ENCODE results near the gene ERP44. TPM values are rescaled to one million over a fixed set of nuclear protein-coding genes. Genes with fewer than 3 reads are reported as not detected.
"Not testable (repeated sequence)": the region's sequence is repeated elsewhere in the genome, so short reads cannot be mapped to it uniquely, and the experiment has no call there.

ERP44 gene
- polyA plus RNA-seq, 1 of the 3 experiments (the other 2 are of a cell fraction), result 10.0 TPM

DNA sequence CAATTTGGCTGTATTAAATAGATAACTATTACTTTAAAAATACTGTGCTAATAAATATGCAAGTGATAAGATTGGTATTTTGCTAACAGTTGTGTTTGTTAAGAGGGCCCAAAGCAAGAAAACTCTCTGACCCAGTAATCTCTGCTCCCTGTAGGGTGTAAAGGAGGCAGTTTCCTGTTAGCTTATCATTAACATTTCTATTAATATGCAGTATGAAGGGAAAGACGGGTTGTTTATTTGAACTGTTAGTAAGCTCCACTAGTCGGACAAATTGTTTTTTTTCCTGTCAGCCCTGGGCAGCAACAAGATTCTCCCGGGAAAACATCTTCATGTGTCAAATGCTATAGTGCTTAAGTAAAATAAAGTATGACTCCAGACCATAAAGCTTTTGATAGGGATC lies 35.6 kb downstream of the ERP44 start (continued):
- TF ChIP-seq, protein P1, sequence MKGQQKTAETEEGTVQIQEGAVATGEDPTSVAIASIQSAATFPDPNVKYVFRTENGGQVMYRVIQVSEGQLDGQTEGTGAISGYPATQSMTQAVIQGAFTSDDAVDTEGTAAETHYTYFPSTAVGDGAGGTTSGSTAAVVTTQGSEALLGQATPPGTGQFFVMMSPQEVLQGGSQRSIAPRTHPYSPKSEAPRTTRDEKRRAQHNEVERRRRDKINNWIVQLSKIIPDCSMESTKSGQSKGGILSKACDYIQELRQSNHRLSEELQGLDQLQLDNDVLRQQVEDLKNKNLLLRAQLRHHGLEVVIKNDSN (IDR thresholded peaks at IDR 0.05; ENCODE audit: borderline replicate concordance, low read depth), result no peak

- Histone ChIP-seq H3K79me2 (ENCODE audit: insufficient read depth) (peaks cover 47% of the 10 kb centered on the region), H3K36me3 (replicated peaks in 1 of 2; ENCODE audit: control insufficient read depth in 1 of 2, insufficient read depth in 2 of 2, low read length in 1 of 2) (peaks cover 14 to 29% of the 10 kb centered on the region in 2 experiments)
- H3K4me1 ChIP-seq (ENCODE audit: control insufficient read depth in 1 of 2, insufficient read depth in 2 of 2, low read depth in 1 of 2, low read length in 1 of 2); POLR2A ChIA-PET; H3K4me2 ChIP-seq; H3K9me2 ChIP-seq; H3K9ac ChIP-seq; H3F3A ChIP-seq (replicated peaks; ENCODE audit: insufficient read depth); H3K9me3 ChIP-seq; H3K4me3 ChIP-seq (ENCODE audit: low read depth in 2 of 2, low read length in 1 of 2); H4K20me1 ChIP-seq (ENCODE audit: insufficient read depth); DNase-seq; H3K27me3 ChIP-seq (ENCODE audit: insufficient read depth); H2AFZ ChIP-seq (ENCODE audit: low read depth); H3K27ac ChIP-seq (ENCODE audit: low read depth in 2 of 2, low read length in 1 of 2): not testable (repeated sequence)
- CTCF ChIA-PET, result interaction anchor here (0.8 kb wide), 1 partner anchor 34 kb away, joined by 3 read pairs; no protein-coding TSS in a partner anchor
- 92% methylated on average over 1 of the region's 1 CpG for whole genome bisulfite sequencing (ENCODE audit: low lambda C conversion rate)
Observed at GRCh38 chr9:100062683-100063082, 36.1 kb downstream of the ERP44 start.

GRCh38 chr9:100058699-100059579 lies 39.9 kb downstream of the ERP44 start:
- no peak for DNase-seq
- 97% methylated on average over 4 of the region's 4 CpGs for WGBS (ENCODE audit: low lambda C conversion rate)
- no peak overlapping the region for H3K27ac ChIP-seq (ENCODE audit: low read depth in 2 of 2, low read length in 1 of 2)
- H4K20me1 ChIP-seq (ENCODE audit: insufficient read depth), result no peaks in the 10 kb centered on the region
- H3K36me3 ChIP-seq (replicated peaks in 1 of 2; ENCODE audit: control insufficient read depth in 1 of 2, insufficient read depth in 2 of 2, low read length in 1 of 2), result peaks cover 35 to 36% of the 10 kb centered on the region in 2 experiments
- H3K9me2 ChIP-seq, result no peaks in the 10 kb centered on the region
- ChIA-PET POLR2A (no interaction called here), CTCF (no interaction called here)
- peaks cover 32% of the 10 kb centered on the region for H3K79me2 ChIP-seq (ENCODE audit: insufficient read depth)
- no peaks in the 10 kb centered on the region; a peak in 1 of 4 replicates for H3K4me1 ChIP-seq (ENCODE audit: control insufficient read depth in 1 of 2, insufficient read depth in 2 of 2, low read depth in 1 of 2, low read length in 1 of 2)
- no peaks in the 10 kb centered on the region for H3K9me3 ChIP-seq
- H3F3A ChIP-seq (replicated peaks; ENCODE audit: insufficient read depth), result no peaks in the 10 kb centered on the region
- no peak overlapping the region for H3K9ac ChIP-seq
- TF ChIP-seq GABPA (IDR thresholded peaks at IDR 0.05; ENCODE audit: low read depth), result no peak
- no peak for TF ChIP-seq ELF1 (IDR thresholded peaks at IDR 0.05)
- no peak for TF ChIP-seq SMC3 (IDR thresholded peaks at IDR 0.05; ENCODE audit: low read depth, low read length)
- TF ChIP-seq RFX5 (IDR thresholded peaks at IDR 0.05; ENCODE audit: low read length), result no peak
- TF ChIP-seq FOXM1 (IDR thresholded peaks at IDR 0.05; ENCODE audit: low read depth), result no peak
- no peak for TF ChIP-seq EZH2phosphoT487 (IDR thresholded peaks at IDR 0.05; ENCODE audit: borderline replicate concordance, low read depth)
- no peak for TF ChIP-seq ZBTB33 (IDR thresholded peaks at IDR 0.05; ENCODE audit: borderline replicate concordance, low read depth)
- no peak for TF ChIP-seq CHD2 (IDR thresholded peaks at IDR 0.05; ENCODE audit: low read length, partially characterized antibody)
- TF ChIP-seq FOXJ3 (CRISPR knock-in tag; IDR thresholded peaks at IDR 0.05), result no peak
- no peak for TF ChIP-seq NFIC (IDR thresholded peaks at IDR 0.05; ENCODE audit: borderline replicate concordance)
- TF ChIP-seq TEAD4 (IDR thresholded peaks at IDR 0.05; ENCODE audit: borderline replicate concordance, insufficient read depth), result no peak
- no peak for TF ChIP-seq RAD21 (IDR thresholded peaks at IDR 0.05; ENCODE audit: low read length)
- no peak overlapping the region for H3K4me3 ChIP-seq (ENCODE audit: low read depth in 2 of 2, low read length in 1 of 2)
- H2AFZ ChIP-seq (ENCODE audit: low read depth), result no peak overlapping the region
- H3K27me3 ChIP-seq (ENCODE audit: insufficient read depth), result no peaks in the 10 kb centered on the region
- no peak overlapping the region for H3K4me2 ChIP-seq

Data from SK-N-SH (cell line).